Stimulated activated CD8-positive, alpha-beta memory T cell treated with anti-CD3 and anti-CD28 coated beads, Interleukin-12 subunit alpha, Interleukin-12 subunit beta, amount 100 ng/mL, for 24 hours (primary cell): ENCODE data around the gene OLFM1.

Source experiments
- DNase-seq: peaks from one replicate; pipeline ENCODE4 v3.0.0-alpha.2; 2020; ENCODE audit errors: extremely low read depth

OLFM1 gene

DNA sequence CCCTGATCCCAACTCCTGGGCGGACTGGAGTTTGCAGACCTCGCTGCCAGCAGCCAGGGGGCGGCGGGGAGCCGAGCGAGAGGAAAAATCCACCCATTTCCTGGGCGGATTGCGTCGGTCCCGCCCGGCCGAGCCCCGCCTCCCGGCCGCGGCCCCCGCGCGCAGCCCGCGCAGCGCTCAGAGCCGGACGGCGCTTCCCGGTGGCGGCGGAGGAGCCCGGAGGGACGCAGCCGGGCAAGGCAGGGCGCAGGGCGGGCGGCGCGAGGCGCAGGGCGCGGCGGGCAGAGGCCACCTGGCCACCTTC is at the start of gene OLFM1:
OLFM1 (plus strand) TSS at position 180 of the 304 bp plus-strand sequence. CDS start 322 bp downstream, outside the sequence.
- no peak for DNase-seq

GRCh38 chr9:135038331-135038730 is 49.1 kb upstream of the OLFM1 start:
- no peak for DNase-seq

DNA sequence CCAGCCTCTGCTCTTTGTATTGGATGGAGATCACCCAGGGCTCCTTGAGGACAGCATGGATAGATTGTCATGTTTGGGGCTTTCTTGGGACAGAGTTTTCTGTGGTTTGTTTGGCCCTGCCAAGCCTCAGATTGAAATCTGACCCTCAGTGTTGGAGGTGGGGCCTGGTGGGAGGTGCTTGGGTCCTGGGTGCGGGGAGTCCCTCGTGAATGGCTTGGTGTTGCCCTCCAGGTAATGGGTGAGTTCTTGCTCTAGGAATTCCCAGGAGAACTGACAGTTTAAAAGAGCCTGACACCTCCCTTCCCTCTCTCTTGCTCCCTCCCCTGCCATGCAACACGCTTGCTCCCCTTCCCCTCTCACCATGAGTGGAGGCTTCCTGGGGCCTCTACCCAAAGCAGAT is 48.6 kb upstream of the OLFM1 start:
- DNase-seq, result no peak

- DNase-seq, result no peak
Measured at GRCh38 chr9:135039266-135039870, 48.1 kb upstream of the OLFM1 start.

- DNase-seq, result no peak
Measured at GRCh38 chr9:135039916-135040645, 47.4 kb upstream of the OLFM1 start.

GRCh38 chr9:135040892-135041291 is 46.6 kb upstream of the OLFM1 start:
- no peak for DNase-seq

DNA sequence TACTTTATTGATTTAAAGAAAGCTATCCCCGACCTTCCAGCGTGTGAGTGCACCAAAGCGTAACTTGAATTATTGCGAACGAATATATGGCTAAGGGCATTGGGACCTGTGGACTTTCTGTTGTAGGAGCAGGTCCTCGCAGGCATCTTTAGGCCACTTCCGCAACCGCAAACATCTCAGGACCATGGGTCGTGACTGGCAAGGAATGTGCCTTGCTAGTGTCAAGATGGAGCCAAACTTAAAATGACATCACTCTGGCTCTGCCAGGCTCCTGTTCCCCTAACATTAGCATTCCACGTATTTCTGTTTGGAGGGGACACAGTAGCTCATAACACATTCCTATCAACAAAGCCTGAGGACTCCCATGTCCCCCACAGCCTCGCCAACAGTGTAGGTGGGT is 44.1 kb upstream of the OLFM1 start:
- no peak for DNase-seq

GRCh38 chr9:135045264-135045927 is 42.1 kb upstream of the OLFM1 start:
- no peak for DNase-seq

DNA sequence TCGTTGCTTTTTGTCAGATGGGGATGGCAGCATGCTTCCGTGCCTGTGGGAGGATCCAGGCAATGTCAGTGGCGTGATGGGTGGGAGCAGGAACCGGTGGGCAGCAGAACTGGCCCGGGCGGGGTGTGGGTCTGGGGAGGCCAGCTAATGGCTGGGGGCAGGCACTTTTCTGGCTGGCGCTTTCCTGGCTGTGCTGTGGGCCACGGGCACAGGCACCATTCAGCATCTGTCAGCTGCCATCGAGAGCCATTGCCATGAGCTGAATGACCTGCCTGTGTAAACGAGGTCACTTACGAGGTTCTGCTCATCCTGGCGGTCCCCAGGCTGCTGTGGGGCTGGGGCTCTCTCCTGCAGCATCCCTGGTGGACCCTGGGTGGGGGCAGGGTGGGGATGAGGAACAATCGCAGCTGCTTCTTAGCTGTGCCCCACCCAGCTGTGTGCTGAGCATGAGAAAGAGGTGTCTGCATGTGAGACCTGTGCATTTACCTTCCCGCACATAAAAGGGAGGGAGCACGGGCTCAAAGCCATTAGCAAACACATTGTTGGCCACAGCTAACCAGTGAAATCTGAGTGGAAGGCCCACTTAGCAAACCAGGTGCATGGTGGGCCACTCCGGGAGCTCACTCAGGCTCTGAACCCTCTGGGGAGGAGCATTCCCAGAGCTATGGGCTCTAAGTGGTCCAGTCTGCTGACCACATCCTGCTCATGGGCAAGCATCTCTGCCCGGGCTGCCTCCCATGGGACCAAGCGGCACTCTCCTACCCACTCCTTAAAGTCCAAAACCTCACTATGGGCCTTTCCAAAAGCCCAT is 41.3 kb upstream of the OLFM1 start:
- DNase-seq, result no peak

DNA sequence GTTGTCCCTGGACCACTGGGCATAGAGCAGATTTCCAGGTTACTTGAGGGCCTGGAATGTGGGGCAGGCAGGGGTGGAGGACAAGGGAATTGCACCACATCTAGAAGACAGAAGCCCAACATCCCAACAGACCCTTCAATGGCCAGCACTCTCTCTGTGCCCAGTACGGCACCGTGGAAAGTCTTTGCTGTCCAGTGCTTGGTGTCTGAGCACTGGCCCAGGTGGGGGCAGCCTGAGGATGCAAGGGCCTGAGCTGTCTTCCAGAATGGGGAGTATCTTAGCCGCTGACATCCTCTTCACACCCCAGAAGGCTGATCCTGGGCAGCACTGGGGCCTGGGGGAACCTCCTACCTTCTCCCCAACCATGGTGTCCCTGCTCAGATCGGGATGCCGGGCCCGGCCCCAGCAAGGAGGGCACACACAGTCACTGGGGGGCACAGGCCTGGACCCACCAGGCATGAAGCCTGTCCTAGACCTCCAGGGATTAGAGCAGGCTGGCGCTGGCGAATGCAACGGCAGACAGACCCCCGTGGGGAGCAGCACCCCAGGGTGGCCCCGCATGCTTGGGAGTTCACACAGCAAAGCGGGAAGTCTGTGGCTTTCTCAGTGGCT is 40.6 kb upstream of the OLFM1 start:
- DNase-seq, result no peak

DNA sequence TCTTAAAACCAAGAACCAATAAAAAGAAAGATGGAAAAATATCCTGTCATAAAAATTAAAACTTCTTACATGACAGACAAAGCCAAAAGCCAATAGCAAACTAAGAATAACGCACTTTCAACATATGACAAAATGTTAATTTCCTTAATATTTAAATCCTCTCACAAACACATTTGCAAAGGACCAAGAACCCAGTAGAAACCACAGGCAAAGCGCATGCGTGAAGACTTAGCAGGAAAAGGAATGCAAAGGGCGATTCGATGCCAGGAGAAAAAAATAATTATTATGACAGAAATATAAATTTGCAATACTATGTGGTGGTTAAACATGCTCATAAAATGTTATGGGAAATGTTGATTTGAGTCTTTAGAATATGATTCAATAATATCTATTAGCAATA is 39.9 kb upstream of the OLFM1 start:
- DNase-seq, result no peak

- no peak for DNase-seq
Measured at GRCh38 chr9:135048046-135048757, 39.3 kb upstream of the OLFM1 start.

- no peak for DNase-seq
Measured at GRCh38 chr9:135048758-135049444, 38.6 kb upstream of the OLFM1 start.

DNA sequence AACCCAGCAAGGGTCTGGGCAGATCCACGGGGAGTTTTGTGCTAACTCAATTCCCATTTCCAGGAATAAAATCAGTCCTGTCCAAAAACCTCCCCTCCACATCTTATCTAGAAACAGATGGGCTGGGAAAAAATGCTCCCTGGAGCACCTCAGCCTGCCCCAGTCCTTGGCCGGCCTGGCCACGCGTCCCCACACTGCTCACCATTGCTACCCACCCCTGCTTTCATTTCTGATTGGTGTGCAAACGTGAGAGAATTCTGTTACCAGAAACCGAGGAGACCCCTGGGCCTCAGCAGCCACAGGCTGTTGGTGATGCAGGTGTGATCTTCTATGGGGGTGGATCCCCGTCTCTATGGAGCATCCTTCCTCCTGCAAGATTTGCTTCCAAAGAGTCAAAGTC is 38.0 kb upstream of the OLFM1 start:
- no peak for DNase-seq

GRCh38 chr9:135050072-135050990 is 37.1 kb upstream of the OLFM1 start:
- DNase-seq, result no peak

GRCh38 chr9:135051316-135052038 is 36.0 kb upstream of the OLFM1 start:
- DNase-seq, result no peak

GRCh38 chr9:135053133-135053532 is 34.3 kb upstream of the OLFM1 start:
- DNase-seq, result no peak

DNA sequence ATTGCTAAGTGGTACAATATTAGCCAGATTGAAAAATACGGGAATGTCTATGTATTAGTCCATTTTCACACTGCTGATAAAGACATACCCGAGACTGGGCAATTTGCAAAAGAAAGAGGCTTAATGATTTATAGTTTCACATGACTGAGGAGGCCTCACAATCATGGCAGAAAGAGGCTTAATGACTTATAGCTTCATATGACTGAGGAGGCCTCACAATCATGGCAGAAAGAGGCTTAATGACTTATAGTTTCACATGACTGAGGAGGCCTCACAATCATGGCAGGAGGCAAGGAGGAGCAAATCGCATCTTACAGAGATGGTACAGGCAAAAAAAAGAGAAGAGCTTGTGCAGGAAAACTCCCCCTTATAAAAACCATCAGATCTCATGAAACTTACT is 32.3 kb upstream of the OLFM1 start:
- DNase-seq, result no peak

DNA sequence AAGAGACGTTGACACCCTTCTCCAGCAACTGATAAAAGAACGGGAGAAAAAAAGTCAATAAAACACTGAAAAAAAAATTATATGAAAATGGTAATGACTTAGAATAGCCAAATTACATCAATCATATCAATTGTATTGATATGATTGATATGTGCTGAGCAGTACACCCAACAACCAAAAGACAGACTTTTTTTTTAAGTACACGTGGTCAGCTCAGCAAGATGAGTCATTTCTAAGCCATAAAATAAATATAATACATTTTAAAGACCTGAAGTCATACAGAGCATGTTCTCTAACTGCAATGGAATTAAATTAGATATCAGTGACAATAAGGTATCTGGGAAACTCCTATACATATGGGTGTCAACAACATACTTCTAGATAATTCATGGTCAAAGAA is 30.9 kb upstream of the OLFM1 start:
- DNase-seq, result no peak
